A549 (cell line): Measurements from ENCODE around the gene SORT1. TPM values are rescaled to one million over a fixed set of nuclear protein-coding genes. Genes with fewer than 3 reads are reported as not detected.

Source experiments
- ATAC-seq, 2 experiments: fragments of 200-7000 bp in 1 of 2; fragments of >200 bp in 1 of 2; cut with Nextera tagmentation in 1 of 2; cut with Tn5 transposase in 1 of 2; 3 replicates each; pipeline versions ENCODE4 v1.8.0 to v1.9.1; 2018 to 2020; ENCODE audit warnings: mild to moderate bottlenecking in 1 of 2, moderate library complexity in 1 of 2
- CTCF ChIA-PET: fragments of 300-600 bp; sonication (Branson Sonifier 250); formaldehyde crosslinking; extraction: SDS; loops from one replicate; lab custom pipeline; 2021; ENCODE audit warnings: antibody characterized with exemption, inconsistent platforms; lab: Yijun Ruan, JAX
- POLR2A ChIA-PET: fragments of 350-600 bp; formaldehyde crosslinking; extraction: SDS; loops from one replicate; lab custom pipeline; 2021; ENCODE audit warnings: antibody characterized with exemption, inconsistent platforms; lab: Yijun Ruan, JAX
- DNase-seq, 2 experiments: peaks; one replicate each; pipeline versions ENCODE4 v3.0.0 to v3.0.0-alpha.2; 2011 to 2016; ENCODE audit warnings: low read depth in 1 of 2, low spot score in 1 of 2
- FAIRE-seq: peaks from 2 replicates; lab custom pipeline; 2011; peaks lifted over from hg19 to GRCh38; lab: Jason Lieb, UNC
- H3K27ac ChIP-seq, 2 experiments: fragments of >200 bp; sonication (Bioruptor Twin); formaldehyde crosslinking; 3 replicates each; pipeline ENCODE4 v1.5.1; 2016 to 2017
- H3K4me1 ChIP-seq: fragments of >200 bp; sonication (Bioruptor Twin); formaldehyde crosslinking; 3 replicates; pipeline ENCODE4 v1.6.1; 2016
- H3K4me2 ChIP-seq: fragments of >200 bp; sonication (Bioruptor Twin); formaldehyde crosslinking; 3 replicates; pipeline ENCODE4 v1.6.1; 2016
- H3K4me3 ChIP-seq: fragments of >200 bp; sonication (Bioruptor Twin); formaldehyde crosslinking; 3 replicates; pipeline ENCODE4 v1.5.1; 2016
- H3K9me3 ChIP-seq: fragments of >200 bp; sonication (Bioruptor Twin); formaldehyde crosslinking; 3 replicates; pipeline ENCODE4 v1.6.1; 2016
- CBX8 ChIP-seq: fragments of 200-600 bp; sonication (generic); IDR thresholded peaks from 2 replicates; pipeline ENCODE4 v1.6.1; 2016
- EHF ChIP-seq: fragments of 250-450 bp; sonication (Bioruptor Pico); IDR thresholded peaks from 2 replicates; pipeline ENCODE4 v1.5.0; 2020; ENCODE audit warnings: mild to moderate bottlenecking
- EHMT2 ChIP-seq: fragments of 200-600 bp; sonication (generic); IDR thresholded peaks from 2 replicates; pipeline ENCODE4 v1.6.1; 2016; ENCODE audit warnings: antibody characterized with exemption, low read depth, mild to moderate bottlenecking, moderate library complexity
- ESRRA ChIP-seq: fragments of 150-350 bp; IDR thresholded peaks from 2 replicates; pipeline ENCODE4 v1.6.1; 2014; ENCODE audit warnings: mild to moderate bottlenecking, low read length, borderline replicate concordance
- FOSL2 ChIP-seq, 2 experiments: fragments of 450-650 bp in 1 of 2; fragments of >200 bp in 1 of 2; sonication (Bioruptor Twin) in 1 of 2; formaldehyde crosslinking; IDR thresholded peaks; 2 replicates each; pipeline versions ENCODE4 v1.5.0 to v1.6.1; 2016 to 2020; ENCODE audit warnings: mild to moderate bottlenecking in 1 of 2, moderate library complexity in 1 of 2
- HEYL ChIP-seq: fragments of 250-450 bp; sonication (Bioruptor Pico); IDR thresholded peaks from 2 replicates; pipeline ENCODE4 v1.8.0; 2021; ENCODE audit warnings: mild to moderate bottlenecking, moderate library complexity
- HOXB13 ChIP-seq: fragments of 250-450 bp; sonication (Bioruptor Pico); IDR thresholded peaks from 2 replicates; pipeline ENCODE4 v1.5.0; 2020; ENCODE audit warnings: low read depth, mild to moderate bottlenecking, moderate library complexity
- KDM1A ChIP-seq: fragments of 200-600 bp; sonication (generic); IDR thresholded peaks from 2 replicates; pipeline ENCODE4 v1.6.1; 2016; ENCODE audit warnings: low read depth, mild to moderate bottlenecking
- MAZ ChIP-seq: fragments of 150-350 bp; IDR thresholded peaks from 2 replicates; pipeline ENCODE4 v1.6.1; 2014; ENCODE audit warnings: antibody characterized with exemption, low read depth, low read length, borderline replicate concordance
- RCOR1 ChIP-seq: fragments of 150-350 bp; IDR thresholded peaks from 2 replicates; pipeline ENCODE4 v1.6.1; 2014; ENCODE audit warnings: antibody characterized with exemption, low read length, low read depth
- SMC3 ChIP-seq: fragments of >200 bp; sonication (Bioruptor Twin); formaldehyde crosslinking; IDR thresholded peaks from 3 replicates; pipeline ENCODE4 v1.6.1; 2018; ENCODE audit warnings: inconsistent platforms
- TFCP2L1 ChIP-seq: fragments of 250-450 bp; sonication (Bioruptor Pico); IDR thresholded peaks from 2 replicates; pipeline ENCODE4 v1.5.0; 2021; ENCODE audit warnings: mild to moderate bottlenecking
- TP53 ChIP-seq: fragments of 250-450 bp; sonication (Bioruptor Pico); IDR thresholded peaks from 2 replicates; pipeline ENCODE4 v1.5.0; 2021; ENCODE audit warnings: mild to moderate bottlenecking, moderate library complexity
- ZNF302 ChIP-seq: fragments of 250-450 bp; sonication (Bioruptor Pico); IDR thresholded peaks from 2 replicates; pipeline ENCODE4 v1.9.0; 2021; ENCODE audit warnings: inconsistent platforms, mild to moderate bottlenecking, moderate library complexity
- WGBS: methylation state at CpG from one replicate; pipeline ENCODE4 v1.1.6; 2017; ENCODE audit errors: missing lambda C conversion rate; 5-methylcytosine and 5-hydroxymethylcytosine counted together
- polyA plus RNA-seq, 4 experiments: library from polyadenylated mRNA; depleted of rRNA in 3 of 4; stranded (reverse); fragments of >200 nt; fragmentation: RNase III in 1 of 4; extraction: RNeasy Plus Mini Kit Qiagen cat#74134 plus additional on column Dnase treatment in 1 of 4; gene quantifications; 2 replicates in 3 of 4; 3 replicates in 1 of 4; pipeline ENCODE4 v1.2.3, GENCODE V29; 2011 to 2017
- TF ChIP-seq, protein P1 (sequence below): fragments of 150-350 bp; IDR thresholded peaks from 2 replicates; pipeline ENCODE4 v1.6.1; 2014; ENCODE audit warnings: low read depth, mild to moderate bottlenecking, low read length
- TF ChIP-seq, protein P2 (sequence below): fragments of 250-450 bp; sonication (Bioruptor Pico); IDR thresholded peaks from 2 replicates; pipeline ENCODE4 v1.5.0; 2020; ENCODE audit warnings: low read depth, mild to moderate bottlenecking, moderate library complexity
- TF ChIP-seq, protein P3 (sequence below): fragments of >200 bp; sonication (Bioruptor Twin); formaldehyde crosslinking; IDR thresholded peaks from 2 replicates; pipeline ENCODE4 v1.6.1; 2016
- TF ChIP-seq, protein P4 (sequence below): IDR thresholded peaks from 2 replicates; pipeline ENCODE4 v1.6.1; 2012; ENCODE audit warnings: low read depth, borderline replicate concordance
- TF ChIP-seq, protein P5 (sequence below): IDR thresholded peaks from 2 replicates; pipeline ENCODE4 v1.6.1; 2012

SORT1 gene
- polyA plus RNA-seq, 2 of the 4 experiments (the other 2 are of a cell fraction): 6.0 to 14.7 TPM

DNA sequence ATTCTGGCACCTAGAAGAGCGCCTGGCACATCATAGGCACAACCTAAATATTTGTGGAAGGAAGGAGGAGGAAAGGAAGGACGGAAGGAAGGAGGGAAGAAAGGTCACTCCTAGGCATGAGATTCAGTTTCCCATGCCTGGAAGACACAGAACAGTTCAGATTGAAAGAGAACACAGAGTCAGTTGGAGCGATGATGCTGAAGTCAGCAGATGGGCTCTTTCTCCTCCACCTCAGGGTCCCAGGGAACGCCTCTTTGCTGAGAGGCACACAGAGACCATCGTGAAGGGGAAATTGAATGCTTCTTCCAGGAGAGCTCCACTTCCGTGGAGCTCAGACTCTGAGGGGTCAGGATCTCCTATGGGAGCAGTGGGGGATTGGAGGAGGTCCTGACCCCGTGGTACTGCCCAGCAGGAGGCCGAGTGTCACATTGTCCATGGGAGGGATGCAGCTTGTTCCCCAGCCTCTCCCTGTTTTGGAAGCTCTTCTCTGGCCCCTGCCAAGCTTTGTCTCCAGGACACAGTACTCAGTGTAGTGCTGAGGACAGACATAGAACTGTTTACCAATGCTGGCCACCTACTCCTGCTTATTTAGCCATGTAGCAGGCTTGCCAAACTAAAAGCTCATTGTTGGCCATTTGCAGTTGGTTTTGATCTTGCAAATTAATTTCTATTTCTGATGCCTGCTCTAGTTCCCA lies 93.3 kb downstream of the SORT1 start:
- ChIA-PET CTCF (interaction anchor here (0.6 to 1.6 kb wide), 4 partner anchors 12 to 94 kb away, joined by 3 to 4 read pairs (median 3); no protein-coding TSS in a partner anchor), POLR2A (interaction anchor here (0.6 kb wide), 1 partner anchor 108 kb away, joined by 3 read pairs; no protein-coding TSS in a partner anchor)
- H3K4me2 ChIP-seq: no peak overlapping the region
- no peaks in the 10 kb centered on the region for H3K9me3 ChIP-seq
- ATAC-seq (no peak), FAIRE-seq (no peak), DNase-seq (no peak)
- H3K27ac ChIP-seq: no peak overlapping the region
- TF ChIP-seq, protein P1, sequence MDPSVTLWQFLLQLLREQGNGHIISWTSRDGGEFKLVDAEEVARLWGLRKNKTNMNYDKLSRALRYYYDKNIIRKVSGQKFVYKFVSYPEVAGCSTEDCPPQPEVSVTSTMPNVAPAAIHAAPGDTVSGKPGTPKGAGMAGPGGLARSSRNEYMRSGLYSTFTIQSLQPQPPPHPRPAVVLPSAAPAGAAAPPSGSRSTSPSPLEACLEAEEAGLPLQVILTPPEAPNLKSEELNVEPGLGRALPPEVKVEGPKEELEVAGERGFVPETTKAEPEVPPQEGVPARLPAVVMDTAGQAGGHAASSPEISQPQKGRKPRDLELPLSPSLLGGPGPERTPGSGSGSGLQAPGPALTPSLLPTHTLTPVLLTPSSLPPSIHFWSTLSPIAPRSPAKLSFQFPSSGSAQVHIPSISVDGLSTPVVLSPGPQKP: no peak
- H3K4me3 ChIP-seq: no peak overlapping the region
- H3K4me1 ChIP-seq: no peaks in the 10 kb centered on the region
- WGBS: 57% methylated on average over 7 of the region's 8 CpGs

DNA sequence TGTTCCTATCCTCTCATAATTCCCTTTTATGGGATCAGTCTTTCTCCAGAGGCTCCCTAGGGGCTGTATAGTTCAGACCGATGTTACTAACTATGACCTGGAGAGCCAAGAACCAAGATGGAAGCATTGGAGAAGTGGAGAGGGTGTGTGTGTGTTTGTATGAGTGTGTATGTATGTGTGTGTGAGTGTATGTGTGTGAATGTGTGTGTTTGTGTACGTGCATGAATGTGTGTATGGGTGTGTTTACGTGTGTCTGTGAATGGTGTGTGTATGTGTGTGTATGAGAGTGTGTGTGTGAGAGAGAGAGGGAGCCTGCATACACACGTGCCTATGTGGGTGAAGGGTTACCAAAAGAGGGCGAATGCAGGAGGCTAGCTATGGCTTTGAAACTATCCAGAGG lies 95.8 kb downstream of the SORT1 start:
- Histone ChIP-seq H3K9me3 (no peaks in the 10 kb centered on the region), H3K4me2 (no peak overlapping the region), H3K4me1 (peaks cover 3% of the 10 kb centered on the region; the same call in 1 of the 3 replicates), H3K27ac (no peak overlapping the region), H3K4me3 (no peak overlapping the region)
- no peak for TF ChIP-seq RCOR1
- no peak for TF ChIP-seq CBX8
- no peak for TF ChIP-seq ZNF302 (CRISPR knock-in tag)
- TF ChIP-seq, protein P2, sequence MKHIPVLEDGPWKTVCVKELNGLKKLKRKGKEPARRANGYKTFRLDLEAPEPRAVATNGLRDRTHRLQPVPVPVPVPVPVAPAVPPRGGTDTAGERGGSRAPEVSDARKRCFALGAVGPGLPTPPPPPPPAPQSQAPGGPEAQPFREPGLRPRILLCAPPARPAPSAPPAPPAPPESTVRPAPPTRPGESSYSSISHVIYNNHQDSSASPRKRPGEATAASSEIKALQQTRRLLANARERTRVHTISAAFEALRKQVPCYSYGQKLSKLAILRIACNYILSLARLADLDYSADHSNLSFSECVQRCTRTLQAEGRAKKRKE (CRISPR knock-in tag): no peak
- no peak for TF ChIP-seq FOSL2 (IDR thresholded peaks at IDR 0.05)
- TF ChIP-seq FOSL2 (CRISPR knock-in tag; IDR thresholded peaks at IDR 0.05): no peak
- no peak for TF ChIP-seq HEYL (CRISPR knock-in tag)
- TF ChIP-seq, protein P3, sequence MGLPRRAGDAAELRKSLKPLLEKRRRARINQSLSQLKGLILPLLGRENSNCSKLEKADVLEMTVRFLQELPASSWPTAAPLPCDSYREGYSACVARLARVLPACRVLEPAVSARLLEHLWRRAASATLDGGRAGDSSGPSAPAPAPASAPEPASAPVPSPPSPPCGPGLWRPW: no peak
- no peak for TF ChIP-seq TP53 (CRISPR knock-in tag)
- no peak for TF ChIP-seq SMC3
- no peak for TF ChIP-seq TFCP2L1 (CRISPR knock-in tag)
- TF ChIP-seq, protein P1: no peak
- no peak for TF ChIP-seq ESRRA
- TF ChIP-seq, protein P4, sequence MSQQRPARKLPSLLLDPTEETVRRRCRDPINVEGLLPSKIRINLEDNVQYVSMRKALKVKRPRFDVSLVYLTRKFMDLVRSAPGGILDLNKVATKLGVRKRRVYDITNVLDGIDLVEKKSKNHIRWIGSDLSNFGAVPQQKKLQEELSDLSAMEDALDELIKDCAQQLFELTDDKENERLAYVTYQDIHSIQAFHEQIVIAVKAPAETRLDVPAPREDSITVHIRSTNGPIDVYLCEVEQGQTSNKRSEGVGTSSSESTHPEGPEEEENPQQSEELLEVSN: no peak
- TF ChIP-seq MAZ: no peak
- no peak for TF ChIP-seq KDM1A
- TF ChIP-seq EHMT2: no peak
- DNase-seq (no peak), FAIRE-seq (no peak), ATAC-seq (no peak)
- ChIA-PET POLR2A (no interaction called here), CTCF (no interaction called here)
- 52% methylated on average over 5 of the region's 5 CpGs for WGBS

DNA sequence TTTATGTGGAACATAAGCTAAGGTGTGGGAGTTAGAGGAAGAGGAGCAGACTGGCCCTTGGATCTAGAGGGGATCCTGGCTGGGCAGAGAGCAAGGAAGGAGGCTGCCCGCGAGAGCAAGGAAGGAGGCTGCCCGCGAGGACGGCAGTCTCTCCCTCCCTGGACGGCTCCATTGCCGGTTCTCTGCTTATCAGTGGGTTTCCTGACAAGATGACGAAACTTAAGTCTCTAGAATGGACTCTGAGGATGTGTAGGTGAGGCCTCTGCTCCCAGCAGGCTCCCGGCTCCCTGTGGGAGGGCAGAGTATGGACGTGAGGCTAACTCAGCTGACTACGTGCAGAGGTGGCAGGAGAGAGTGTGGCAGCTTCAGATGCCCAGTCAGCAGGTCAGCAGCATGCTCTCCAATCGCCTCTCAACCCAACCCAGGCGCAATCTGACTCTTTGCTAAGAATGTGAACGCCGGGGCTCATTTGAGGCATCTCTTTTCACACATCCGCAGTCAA lies 97.0 kb downstream of the SORT1 start:
- no peaks in the 10 kb centered on the region for H3K9me3 ChIP-seq
- ATAC-seq: no peak
- TF ChIP-seq EHF (CRISPR knock-in tag): no peak
- no peak for TF ChIP-seq HOXB13 (CRISPR knock-in tag)
- TF ChIP-seq ZNF302 (CRISPR knock-in tag): no peak
- TF ChIP-seq, protein P5, sequence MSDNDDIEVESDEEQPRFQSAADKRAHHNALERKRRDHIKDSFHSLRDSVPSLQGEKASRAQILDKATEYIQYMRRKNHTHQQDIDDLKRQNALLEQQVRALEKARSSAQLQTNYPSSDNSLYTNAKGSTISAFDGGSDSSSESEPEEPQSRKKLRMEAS: no peak
- CTCF ChIA-PET: no interaction called here
- no peak for DNase-seq
- 75% methylated on average over 16 of the region's 16 CpGs for WGBS
- no peak overlapping the region for H3K27ac ChIP-seq
- H3K4me2 ChIP-seq: no peak overlapping the region
- H3K4me1 ChIP-seq: peaks cover 3% of the 10 kb centered on the region; the same call in 1 of the 3 replicates
- POLR2A ChIA-PET: no interaction called here
- FAIRE-seq: no peak
- no peak overlapping the region for H3K4me3 ChIP-seq
